Fibroblast of peridontal ligament (primary cell): Measurements from ENCODE around the gene BTK.
"Not testable (repeated sequence)": the region's sequence is repeated elsewhere in the genome, so short reads cannot be mapped to it uniquely, and the experiment has no call there.

Experiments used
- DNase-seq: peaks from one replicate; pipeline ENCODE4 v3.0.0-alpha.2; 2010; ENCODE audit errors: extremely low read depth

BTK gene

GRCh38 chrX:101337776-101338271 lies 48.2 kb downstream of the BTK start:
- DNase-seq: no peak

- DNase-seq: not testable (repeated sequence)
These were observed 51.7 kb downstream of the BTK start for GRCh38 chrX:101334310-101334709.

- not testable (repeated sequence) for DNase-seq
These were observed 59.4 kb downstream of the BTK start for GRCh38 chrX:101326600-101326999.

- no peak for DNase-seq
These were observed 82.2 kb downstream of the BTK start for GRCh38 chrX:101303790-101304189.
